Testis (tissue), 3 donors: ENCODE data around the gene JAKMIP3. TPM values are rescaled to one million over a fixed set of nuclear protein-coding genes. Genes with fewer than 3 reads are reported as not detected.

Source experiments
- DNase-seq: peaks from one replicate; pipeline ENCODE4 v3.0.0-alpha.2; 2019
- H3K27ac ChIP-seq, 2 donors: fragments of 200-600 bp; sonication (generic); one replicate each; pipeline ENCODE4 v1.5.1; 2019
- H3K27me3 ChIP-seq: fragments of 200-600 bp; sonication (generic); one replicate; pipeline ENCODE4 v1.5.1; 2019
- H3K36me3 ChIP-seq: fragments of 200-600 bp; sonication (generic); one replicate; pipeline ENCODE4 v1.5.1; 2017; ENCODE audit warnings: low read depth; ENCODE audit errors: missing control alignments
- H3K4me1 ChIP-seq: fragments of 200-600 bp; sonication (generic); one replicate; pipeline ENCODE4 v1.5.1; 2019
- H3K4me3 ChIP-seq, 2 donors: fragments of 200-600 bp; sonication (generic); one replicate each; pipeline ENCODE4 v1.5.1; 2017 to 2019
- H3K9me3 ChIP-seq: fragments of 200-600 bp; sonication (generic); one replicate; pipeline ENCODE4 v1.5.1; 2017
- POLR2A ChIP-seq: fragments of 450-650 bp; IDR thresholded peaks from one replicate; pipeline ENCODE4 v1.6.1; 2017; ENCODE audit warnings: antibody characterized with exemption, mild to moderate bottlenecking, moderate library complexity
- WGBS, 2 donors: methylation state at CpG; one replicate each; pipeline ENCODE4 v1.1.5; 2018; 5-methylcytosine and 5-hydroxymethylcytosine counted together
- intact Hi-C: fragments of 100-400 bp; cut with DNase I; formaldehyde crosslinking; loops from one replicate; pipeline ENCODE4 v1.15.1; 2023; ENCODE audit warnings: low total_unique reads
- polyA plus RNA-seq: library from polyadenylated mRNA; stranded (reverse); fragments of 350-450 nt; fragmentation: Illumina TruSeq; extraction: RNeasy Lipid Tissue Mini Kit (QIAGEN cat#74804); gene quantifications from one replicate; pipeline ENCODE4 v1.2.3, GENCODE V29; 2014; ENCODE audit warnings: low read depth, low replicate concordance; ENCODE audit not compliant: insufficient read depth
- total RNA-seq, 2 donors: library from RNA; depleted of rRNA; stranded (reverse); fragments of >200 nt; gene quantifications; one replicate each; pipeline ENCODE4 v1.2.3, GENCODE V29; 2016
- TF ChIP-seq, protein P1 (sequence below), 3 experiments: fragments of 450-650 bp in 2 of 3; fragments of 200-600 bp in 1 of 3; sonication (generic) in 1 of 3; IDR thresholded peaks; one replicate each; pipeline ENCODE4 v1.5.1; 2016 to 2019; ENCODE audit warnings: antibody characterized with exemption in 3 of 3, mild to moderate bottlenecking in 2 of 3, moderate library complexity in 1 of 3

The JAKMIP3 gene
- total and polyA plus RNA-seq, 3 donors from 2014 or later, result 1.3 to 4.6 (median 3.3) TPM

DNA sequence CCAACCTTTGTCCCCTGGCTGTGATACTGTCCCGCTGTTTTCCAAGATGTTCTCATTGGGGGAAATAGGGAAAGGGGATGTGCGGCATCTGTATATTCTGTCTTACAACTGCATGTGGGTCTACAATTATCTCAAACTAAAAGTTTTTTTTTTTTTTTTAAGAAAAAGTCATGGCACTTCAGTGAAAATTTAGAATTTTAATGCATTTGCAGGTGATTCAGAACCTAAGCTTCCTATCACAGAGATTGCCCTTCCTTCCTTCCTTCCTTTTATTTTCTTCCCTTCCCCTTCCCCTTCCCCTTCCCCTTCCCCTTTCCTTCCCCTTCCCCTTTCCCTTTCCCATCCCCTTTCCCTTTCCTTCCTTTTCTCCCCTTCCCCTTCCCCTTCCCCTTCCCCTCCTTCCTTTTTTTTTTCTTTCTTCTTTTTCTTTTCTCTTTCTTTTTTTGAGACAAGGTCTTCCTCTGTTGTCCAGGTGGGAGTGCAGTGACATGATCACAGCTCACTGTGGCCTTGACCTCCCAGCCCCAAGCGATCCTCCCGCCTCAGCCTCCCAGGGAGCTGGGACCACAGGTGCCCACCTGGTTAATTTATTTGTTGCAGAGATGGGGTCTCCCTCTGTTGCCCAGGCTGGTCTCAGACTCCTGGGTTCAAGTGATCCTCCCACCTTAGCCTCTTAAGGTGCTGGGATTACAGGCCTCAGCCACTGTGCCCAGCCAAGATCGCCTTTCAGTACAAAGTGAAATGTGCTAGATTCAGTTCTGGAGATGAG is 32.0 kb downstream of the JAKMIP3 start:
- no peaks in the 10 kb centered on the region for H3K27me3 ChIP-seq
- no peaks in the 10 kb centered on the region for H3K9me3 ChIP-seq
- no peak overlapping the region for H3K27ac ChIP-seq
- no peaks in the 10 kb centered on the region for H3K4me1 ChIP-seq
- no peak for DNase-seq
- intact Hi-C loops, result no loop called here
- WGBS, 2 donors, result 50 to 55% methylated on average over 4 to 5 of the region's 5 CpGs
- no peak overlapping the region for H3K4me3 ChIP-seq
- TF ChIP-seq POLR2A, result no peak
- TF ChIP-seq, protein P1, sequence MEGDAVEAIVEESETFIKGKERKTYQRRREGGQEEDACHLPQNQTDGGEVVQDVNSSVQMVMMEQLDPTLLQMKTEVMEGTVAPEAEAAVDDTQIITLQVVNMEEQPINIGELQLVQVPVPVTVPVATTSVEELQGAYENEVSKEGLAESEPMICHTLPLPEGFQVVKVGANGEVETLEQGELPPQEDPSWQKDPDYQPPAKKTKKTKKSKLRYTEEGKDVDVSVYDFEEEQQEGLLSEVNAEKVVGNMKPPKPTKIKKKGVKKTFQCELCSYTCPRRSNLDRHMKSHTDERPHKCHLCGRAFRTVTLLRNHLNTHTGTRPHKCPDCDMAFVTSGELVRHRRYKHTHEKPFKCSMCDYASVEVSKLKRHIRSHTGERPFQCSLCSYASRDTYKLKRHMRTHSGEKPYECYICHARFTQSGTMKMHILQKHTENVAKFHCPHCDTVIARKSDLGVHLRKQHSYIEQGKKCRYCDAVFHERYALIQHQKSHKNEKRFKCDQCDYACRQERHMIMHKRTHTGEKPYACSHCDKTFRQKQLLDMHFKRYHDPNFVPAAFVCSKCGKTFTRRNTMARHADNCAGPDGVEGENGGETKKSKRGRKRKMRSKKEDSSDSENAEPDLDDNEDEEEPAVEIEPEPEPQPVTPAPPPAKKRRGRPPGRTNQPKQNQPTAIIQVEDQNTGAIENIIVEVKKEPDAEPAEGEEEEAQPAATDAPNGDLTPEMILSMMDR (IDR thresholded peaks at IDR 0.05), result no peak
- no peaks in the 10 kb centered on the region for H3K36me3 ChIP-seq

DNA sequence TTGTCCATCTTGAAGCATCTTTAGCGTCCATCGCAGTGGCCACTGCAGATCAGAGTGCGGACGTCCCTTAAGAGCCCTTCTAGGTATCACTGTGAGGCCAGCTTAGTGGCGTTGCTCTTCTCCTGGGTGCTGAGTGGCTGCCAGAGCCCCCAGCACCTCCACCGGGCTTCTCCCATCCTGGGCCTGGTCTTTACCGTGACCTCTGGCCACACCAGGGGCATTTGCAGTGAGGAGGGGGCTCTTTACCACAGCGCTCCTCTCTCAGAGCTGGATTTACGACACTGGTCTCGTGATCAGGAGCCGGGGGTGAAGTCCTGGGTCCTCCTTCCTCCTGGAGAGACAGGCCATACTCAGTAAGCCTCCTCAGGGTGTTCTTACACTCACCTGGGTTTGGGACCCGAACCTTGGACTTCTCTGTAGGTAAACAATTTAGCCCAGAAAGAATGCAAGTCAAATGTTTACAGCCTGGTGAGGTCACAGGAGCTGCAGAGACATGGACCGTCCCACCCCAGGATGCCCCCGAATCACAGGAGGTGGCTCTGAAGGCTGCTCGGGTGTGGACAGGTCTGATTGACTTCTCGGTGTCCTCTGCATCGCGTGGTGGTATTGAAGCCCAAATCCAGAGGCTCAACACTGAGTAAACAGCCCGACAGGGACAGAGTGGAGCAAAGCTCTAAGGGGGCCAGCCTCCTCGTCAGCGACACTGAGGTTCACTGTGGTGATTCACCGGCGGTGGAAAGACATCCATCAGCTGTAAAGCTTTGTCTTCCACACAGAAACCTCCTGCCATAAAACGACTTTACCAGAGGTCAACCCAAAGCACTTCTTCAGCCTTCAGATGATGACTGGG is 33.0 kb downstream of the JAKMIP3 start:
- 75 to 79% methylated on average over 11 to 24 of the region's 24 CpGs for WGBS, 2 donors

DNA sequence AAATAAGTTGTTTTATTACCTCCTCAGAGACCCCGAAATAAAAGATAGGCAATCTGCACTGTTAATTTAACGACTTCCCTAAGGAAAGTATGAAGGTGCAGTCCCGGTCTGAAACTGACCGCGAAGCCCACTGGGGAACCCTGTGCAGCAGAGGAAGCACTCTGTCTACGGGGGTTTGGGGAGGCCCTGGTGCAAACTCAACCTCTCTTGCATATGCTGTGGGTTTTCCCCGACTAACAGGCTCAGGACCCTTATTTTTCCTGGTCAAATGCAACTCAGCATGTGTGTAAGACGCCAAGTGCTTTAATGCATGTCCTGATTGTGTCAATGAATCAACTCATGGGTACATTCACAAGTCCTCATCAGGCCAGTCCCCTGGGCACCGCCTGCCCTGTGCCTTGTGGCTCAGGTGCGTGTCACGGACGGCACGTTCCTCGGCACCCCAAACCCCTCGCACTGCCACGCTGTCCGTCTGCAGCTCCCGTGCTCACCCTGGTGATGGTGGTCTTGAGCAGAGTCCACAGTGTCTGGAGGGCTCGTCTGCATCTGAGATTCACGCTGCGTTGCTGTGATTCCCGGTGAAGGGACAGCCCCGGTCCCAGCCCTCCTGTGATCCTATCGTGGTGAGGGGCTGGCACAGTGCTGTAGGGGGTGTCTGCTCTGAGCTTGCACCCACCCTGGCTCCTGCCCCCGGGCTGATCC is 33.8 kb downstream of the JAKMIP3 start:
- no peaks in the 10 kb centered on the region for H3K27me3 ChIP-seq
- no peaks in the 10 kb centered on the region for H3K36me3 ChIP-seq
- no peak overlapping the region for H3K27ac ChIP-seq
- no peaks in the 10 kb centered on the region for H3K9me3 ChIP-seq
- no peak for TF ChIP-seq POLR2A
- TF ChIP-seq, protein P1 (IDR thresholded peaks at IDR 0.05), result no peak
- intact Hi-C loops, result no loop called here
- no peak for DNase-seq
- no peaks in the 10 kb centered on the region for H3K4me1 ChIP-seq
- H3K4me3 ChIP-seq, result no peak overlapping the region
- WGBS, 2 donors, result 75 to 81% methylated on average over 16 to 25 of the region's 25 CpGs

More for the DNA sequence above, 33.0 kb downstream of the JAKMIP3 start:
- intact Hi-C loops, result no loop called here
- no peak for TF ChIP-seq POLR2A
- TF ChIP-seq, protein P1 (IDR thresholded peaks at IDR 0.05), result no peak
- no peak overlapping the region for H3K27ac ChIP-seq
- peak; percentile 9 for DNase-seq
- no peaks in the 10 kb centered on the region for H3K9me3 ChIP-seq
- H3K36me3 ChIP-seq, result no peaks in the 10 kb centered on the region
- H3K4me3 ChIP-seq, result no peak overlapping the region
- H3K4me1 ChIP-seq, result no peaks in the 10 kb centered on the region
- no peaks in the 10 kb centered on the region for H3K27me3 ChIP-seq

DNA sequence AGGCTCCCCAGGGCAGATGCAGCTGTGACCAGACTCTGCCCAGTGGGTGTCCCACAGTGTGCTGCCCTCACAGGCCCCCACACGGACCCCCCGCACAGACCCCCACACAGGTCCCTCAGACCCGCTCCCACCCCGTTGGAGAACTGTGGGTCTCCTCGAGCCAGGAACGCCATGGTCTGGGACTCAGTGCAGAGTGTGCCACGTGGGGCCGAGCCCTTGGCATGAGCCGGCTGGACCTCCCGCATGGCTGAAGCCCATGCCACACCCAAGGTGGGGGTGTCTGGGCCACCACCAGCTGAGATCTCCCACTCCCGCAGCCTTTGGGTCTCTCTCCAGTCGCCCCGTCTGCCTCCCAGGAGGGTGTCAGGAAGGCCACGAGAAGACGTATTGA is 34.3 kb downstream of the JAKMIP3 start:
- no peak for TF ChIP-seq POLR2A
- TF ChIP-seq, protein P1 (IDR thresholded peaks at IDR 0.05), result no peak
- Histone ChIP-seq H3K27ac (no peak overlapping the region), H3K9me3 (no peaks in the 10 kb centered on the region), H3K27me3 (no peaks in the 10 kb centered on the region), H3K4me1 (no peaks in the 10 kb centered on the region), H3K36me3 (no peaks in the 10 kb centered on the region), H3K4me3 (no peak overlapping the region)
- intact Hi-C loops, result no loop called here
- no peak for DNase-seq
- 91 to 92% methylated on average over 10 to 15 of the region's 15 CpGs for WGBS, 2 donors
